NCI-H187 treated with DMSO at 0.1 percent for 48 hours (cell line): ENCODE results near the gene CENPM.

Experiments used
- DNase-seq: peaks from one replicate; lab custom pipeline; 2025; lab: John Stamatoyannopoulos, UW

CENPM gene, protein sequence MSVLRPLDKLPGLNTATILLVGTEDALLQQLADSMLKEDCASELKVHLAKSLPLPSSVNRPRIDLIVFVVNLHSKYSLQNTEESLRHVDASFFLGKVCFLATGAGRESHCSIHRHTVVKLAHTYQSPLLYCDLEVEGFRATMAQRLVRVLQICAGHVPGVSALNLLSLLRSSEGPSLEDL

DNA sequence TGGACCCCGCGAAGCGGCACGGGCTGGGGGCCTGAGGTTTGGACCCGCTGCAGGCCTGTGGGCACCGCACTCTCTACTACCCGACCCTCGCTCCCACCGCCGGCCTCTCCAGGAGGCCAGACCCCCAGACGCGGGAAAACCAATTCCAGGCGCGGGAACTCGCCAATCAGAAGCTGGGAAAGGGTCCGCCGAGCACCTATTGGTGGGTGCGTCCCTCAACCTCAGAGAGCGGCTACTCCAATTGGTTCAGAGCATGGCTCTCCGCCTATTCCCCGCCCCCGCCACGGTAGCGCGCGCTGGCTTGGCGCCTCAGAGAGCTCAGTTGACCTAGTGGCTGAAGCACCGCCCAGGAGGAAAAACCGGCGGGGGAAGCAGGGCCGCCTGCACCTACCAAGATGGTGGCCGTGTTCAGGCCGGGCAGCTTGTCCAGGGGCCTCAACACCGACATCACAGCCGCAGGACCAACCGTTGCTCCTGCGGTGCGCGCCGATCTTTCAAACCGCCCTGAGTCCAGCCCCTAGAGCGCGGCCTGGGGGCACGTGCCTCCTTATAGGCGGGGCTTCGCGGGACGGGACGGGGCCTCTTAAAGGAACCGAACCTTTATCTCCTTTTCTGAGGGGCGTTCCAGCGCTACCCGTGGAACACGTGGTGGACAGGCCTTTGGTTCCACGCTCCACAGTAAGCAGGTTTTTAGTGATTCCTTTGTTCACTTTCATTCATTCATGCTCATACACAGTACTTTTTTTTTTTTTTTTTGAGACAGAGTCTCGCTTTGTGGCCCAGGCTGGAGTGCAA, at the start of gene CENPM:
CENPM (minus strand) TSS at position 524 of the 795 bp plus-strand sequence; CDS start at position 448, 76 bp downstream.
- peak; percentile 74 for DNase-seq

GRCh38 chr22:41995211-41995610, 48.3 kb upstream of the CENPM start:
- no peak for DNase-seq

- DNase-seq: no peak
These were observed 45.5 kb upstream of the CENPM start for GRCh38 chr22:41992496-41992895.

GRCh38 chr22:41991111-41991510, 44.2 kb upstream of the CENPM start:
- DNase-seq: no peak

DNA sequence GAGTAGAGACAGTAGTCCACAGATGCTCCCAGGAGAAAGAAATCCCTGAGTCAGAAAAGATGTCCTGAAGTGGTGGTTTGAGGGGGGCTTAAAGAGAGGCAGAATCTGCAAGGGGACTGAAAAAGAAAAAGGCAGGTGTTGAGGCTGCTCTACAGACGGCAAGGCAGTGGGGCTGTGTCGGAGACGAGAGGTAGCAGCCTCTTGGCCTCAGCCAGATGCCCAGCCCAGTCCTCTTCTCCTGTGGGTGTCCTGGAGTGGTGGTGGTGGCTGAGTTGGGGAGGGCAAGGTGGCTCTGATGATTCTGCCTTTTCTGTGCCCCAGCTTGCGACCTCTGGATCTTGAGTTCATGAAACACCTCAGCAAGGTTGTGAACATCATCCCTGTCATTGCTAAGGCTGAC, 42.3 kb upstream of the CENPM start:
- no peak for DNase-seq

DNA sequence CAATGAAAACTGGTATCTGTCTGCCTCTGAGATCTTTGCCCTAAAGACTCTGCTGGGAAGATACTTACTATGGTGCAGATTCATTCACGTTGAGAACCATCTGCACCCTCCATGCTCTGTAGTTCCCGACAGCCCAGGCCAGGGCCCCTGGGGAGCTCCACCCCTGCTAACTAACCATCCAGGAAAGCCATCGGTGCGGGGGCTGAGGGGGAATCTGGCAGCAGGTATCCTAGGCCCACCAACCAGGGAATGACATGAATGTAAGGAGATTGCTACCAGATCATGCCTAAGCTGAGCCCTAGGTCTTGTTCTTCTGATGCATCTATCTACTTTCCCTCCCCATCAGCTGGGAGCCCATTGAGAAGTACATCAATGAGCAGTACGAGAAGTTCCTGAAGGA, 40.3 kb upstream of the CENPM start:
- DNase-seq: no peak

DNA sequence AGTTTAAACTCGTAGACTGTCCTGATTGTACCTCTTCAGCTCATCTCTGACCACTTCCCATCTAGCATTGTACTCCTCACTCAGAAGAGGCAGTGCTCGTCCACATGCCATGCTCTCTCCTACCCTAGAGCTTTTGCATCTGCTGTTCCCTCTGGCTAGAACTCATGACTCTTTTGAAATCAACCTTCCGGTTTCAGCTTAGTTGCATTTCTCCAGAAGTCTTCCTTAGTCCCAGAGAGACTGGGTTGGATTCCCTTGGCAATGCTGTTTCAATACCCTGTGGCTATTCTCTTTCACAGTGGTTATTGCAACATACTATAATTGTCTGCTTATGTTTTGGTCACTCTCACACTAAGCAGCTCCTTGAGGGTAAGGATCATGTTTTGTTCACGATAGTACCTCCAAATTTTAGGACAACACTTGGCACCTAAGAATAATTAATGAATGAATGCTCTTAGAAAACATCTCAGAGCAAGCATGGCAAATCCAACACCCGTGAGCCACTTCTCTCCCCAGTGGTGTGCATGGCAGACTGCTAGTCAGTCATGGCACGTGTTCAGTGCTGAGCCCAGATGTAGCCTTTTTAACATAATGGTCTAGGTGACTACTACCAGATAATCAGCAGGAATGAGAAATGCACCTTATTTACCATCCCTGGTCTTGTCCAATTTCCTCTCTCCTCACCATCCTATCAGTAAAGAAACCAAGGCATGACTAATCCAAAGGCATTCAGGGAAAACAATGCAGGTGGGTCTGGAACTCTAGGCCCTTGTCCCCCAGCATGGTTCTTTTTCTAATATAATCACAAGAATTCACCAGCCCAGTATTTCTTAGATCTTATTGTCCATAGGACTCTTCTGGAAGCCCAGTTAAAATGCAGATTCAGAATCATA, 36.8 kb upstream of the CENPM start:
- no peak for DNase-seq

- no peak for DNase-seq
These were observed 35.9 kb upstream of the CENPM start for GRCh38 chr22:41982865-41983264.

DNA sequence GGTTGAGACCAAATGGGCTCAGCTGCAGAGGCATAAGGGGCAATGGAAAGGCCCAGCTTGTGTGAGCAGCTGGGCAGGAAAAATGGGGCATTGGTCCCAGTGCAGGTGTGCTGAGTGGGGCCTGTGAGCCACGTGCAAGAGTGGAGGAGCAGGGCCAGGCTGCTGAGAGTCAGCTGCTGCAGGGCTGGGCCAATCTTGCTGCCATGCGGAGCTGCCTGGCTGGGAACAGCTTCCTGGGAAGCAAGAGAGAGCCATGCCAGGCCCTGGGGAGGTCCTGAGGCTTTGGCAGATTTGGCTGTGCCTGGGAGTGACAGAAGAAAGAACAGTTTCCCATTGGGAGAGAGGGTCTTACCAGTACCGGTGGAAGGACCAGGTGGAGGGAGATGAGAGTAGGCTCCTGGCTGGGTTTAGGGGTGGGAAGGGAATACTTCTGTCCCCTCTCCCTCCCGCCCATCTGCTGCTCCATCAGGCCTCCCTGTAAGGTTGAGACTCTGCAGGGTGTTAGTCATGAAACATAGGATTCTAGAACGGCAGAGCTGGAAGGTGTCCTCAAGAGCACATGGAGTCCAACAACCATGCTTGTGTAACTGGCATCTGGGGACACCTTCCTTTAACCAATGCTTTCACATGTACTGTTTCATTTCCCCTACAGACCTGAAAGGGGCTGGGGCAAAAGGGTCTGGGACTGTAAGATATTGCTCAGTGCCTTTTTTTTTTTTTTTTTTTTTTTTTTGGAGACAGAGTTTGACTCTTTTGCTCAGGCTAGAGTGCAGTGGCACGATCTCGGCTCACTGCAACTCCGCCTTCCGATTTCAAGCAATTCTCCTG, 32.7 kb upstream of the CENPM start:
- no peak for DNase-seq

GRCh38 chr22:41978732-41979131, 31.8 kb upstream of the CENPM start:
- no peak for DNase-seq

- DNase-seq: no peak
These were observed 30.1 kb upstream of the CENPM start for GRCh38 chr22:41976961-41977566.

- no peak for DNase-seq
These were observed 29.3 kb upstream of the CENPM start for GRCh38 chr22:41976070-41976901.

GRCh38 chr22:41975299-41976069, 28.5 kb upstream of the CENPM start:
- DNase-seq: no peak

GRCh38 chr22:41974691-41975290, 27.8 kb upstream of the CENPM start:
- no peak for DNase-seq

- DNase-seq: no peak
These were observed 24.5 kb upstream of the CENPM start for GRCh38 chr22:41971431-41971830.

- DNase-seq: no peak
These were observed 23.6 kb upstream of the CENPM start for GRCh38 chr22:41970601-41971000.

DNA sequence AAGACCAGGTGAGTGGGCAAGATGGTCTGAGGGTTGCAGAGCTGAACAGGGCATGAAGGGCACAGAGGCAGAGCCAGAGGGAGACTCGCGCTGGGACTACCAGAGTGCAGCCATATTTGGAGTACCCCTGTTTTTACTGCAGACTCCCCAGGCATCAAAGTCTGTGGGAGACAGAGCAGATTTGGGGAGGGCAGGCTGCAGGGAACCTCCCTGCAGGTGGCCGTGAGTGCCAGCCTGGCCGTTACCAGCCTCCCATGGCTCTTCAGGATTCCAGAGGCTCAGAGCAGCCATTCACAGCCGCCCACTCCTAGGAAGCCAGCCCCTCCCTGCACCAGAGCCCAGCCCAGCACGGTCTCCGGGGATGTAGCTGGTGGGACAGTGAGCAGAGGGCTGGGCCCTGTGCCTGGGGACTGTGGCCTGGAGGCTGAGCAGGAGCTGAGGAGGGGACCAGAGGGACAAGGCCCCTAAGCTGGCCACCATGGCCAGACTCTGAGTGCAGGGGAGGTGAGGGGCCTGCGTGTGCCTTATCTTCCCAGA, 22.2 kb upstream of the CENPM start, which contains the start of gene SEPTIN3:
SEPTIN3 (plus strand) TSS at position 334 of the 537 bp plus-strand sequence. CDS start 2,050 bp downstream, outside the sequence.
- no peak for DNase-seq

DNA sequence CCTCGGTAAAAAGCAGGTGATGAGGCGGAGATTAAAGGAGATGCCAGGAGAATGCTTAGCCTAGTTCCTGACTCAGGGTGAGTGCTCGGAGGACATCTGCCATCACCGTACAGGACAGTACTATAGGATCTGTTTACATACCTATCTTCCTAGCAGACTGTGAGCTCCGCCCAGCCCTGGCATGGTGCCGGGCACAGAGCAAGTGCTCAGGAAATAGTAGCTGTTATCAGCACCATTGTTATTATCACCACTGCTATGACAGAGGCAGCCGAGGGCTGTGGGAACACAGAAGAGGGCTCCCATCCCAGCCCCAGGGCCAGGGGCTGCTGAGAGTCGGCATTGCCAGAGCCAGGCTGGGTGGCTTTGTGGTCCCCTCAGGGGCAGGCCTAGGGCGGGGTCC, 21.6 kb upstream of the CENPM start:
- no peak for DNase-seq
